ENCODE data around the gene KRT222.

KRT222 gene

GRCh38 chr17:40623419-40624210 lies 41.4 kb downstream of the KRT222 start:
- Histone ChIP-seq H3K4me1 (ENCODE audit: insufficient read depth, low read length) (no peaks in the 10 kb centered on the region), H3K9me3 (ENCODE audit: low read length) (no peaks in the 10 kb centered on the region), H3K4me3 (ENCODE audit: low read depth in 1 of 2, low read length in 2 of 2) (no peak overlapping the region), H3K36me3 (ENCODE audit: insufficient read depth, low read length) (no peaks in the 10 kb centered on the region), H3K27ac (ENCODE audit: low read depth, low read length) (no peak overlapping the region), H3K9ac (ENCODE audit: low read length) (no peak overlapping the region), H3K27me3 (ENCODE audit: control insufficient read depth in 1 of 2, insufficient read depth in 2 of 2, low read length in 2 of 2) (no peaks in the 10 kb centered on the region)

- Histone ChIP-seq H3K9ac (ENCODE audit: low read length) (no peak overlapping the region), H3K36me3 (ENCODE audit: insufficient read depth, low read length) (no peaks in the 10 kb centered on the region), H3K27ac (ENCODE audit: low read depth, low read length) (no peak overlapping the region), H3K4me3 (ENCODE audit: low read depth in 1 of 2, low read length in 2 of 2) (no peak overlapping the region), H3K9me3 (ENCODE audit: low read length) (no peaks in the 10 kb centered on the region), H3K4me1 (ENCODE audit: insufficient read depth, low read length) (no peaks in the 10 kb centered on the region), H3K27me3 (ENCODE audit: control insufficient read depth in 1 of 2, insufficient read depth in 2 of 2, low read length in 2 of 2) (no peaks in the 10 kb centered on the region)
Observed at GRCh38 chr17:40622509-40622928, 42.5 kb downstream of the KRT222 start.

GRCh38 chr17:40621578-40621977 lies 43.4 kb downstream of the KRT222 start:
- Histone ChIP-seq H3K27ac (ENCODE audit: low read depth, low read length) (no peak overlapping the region), H3K4me3 (ENCODE audit: low read depth in 1 of 2, low read length in 2 of 2) (no peak overlapping the region), H3K27me3 (ENCODE audit: control insufficient read depth in 1 of 2, insufficient read depth in 2 of 2, low read length in 2 of 2) (no peaks in the 10 kb centered on the region), H3K9me3 (ENCODE audit: low read length) (no peaks in the 10 kb centered on the region), H3K4me1 (ENCODE audit: insufficient read depth, low read length) (no peaks in the 10 kb centered on the region), H3K36me3 (ENCODE audit: insufficient read depth, low read length) (no peaks in the 10 kb centered on the region), H3K9ac (ENCODE audit: low read length) (no peak overlapping the region)

GRCh38 chr17:40621019-40621418 lies 44.0 kb downstream of the KRT222 start:
- Histone ChIP-seq H3K36me3 (ENCODE audit: insufficient read depth, low read length) (no peaks in the 10 kb centered on the region), H3K9ac (ENCODE audit: low read length) (no peak overlapping the region), H3K27me3 (ENCODE audit: control insufficient read depth in 1 of 2, insufficient read depth in 2 of 2, low read length in 2 of 2) (no peaks in the 10 kb centered on the region), H3K9me3 (ENCODE audit: low read length) (no peaks in the 10 kb centered on the region), H3K4me1 (ENCODE audit: insufficient read depth, low read length) (no peaks in the 10 kb centered on the region), H3K27ac (ENCODE audit: low read depth, low read length) (no peak overlapping the region), H3K4me3 (ENCODE audit: low read depth in 1 of 2, low read length in 2 of 2) (no peak overlapping the region)

GRCh38 chr17:40618754-40619625 lies 46.0 kb downstream of the KRT222 start:
- H3K4me3 ChIP-seq (ENCODE audit: low read depth in 1 of 2, low read length in 2 of 2) = no peak overlapping the region
- no peaks in the 10 kb centered on the region for H3K36me3 ChIP-seq (ENCODE audit: insufficient read depth, low read length)
- H3K27me3 ChIP-seq (ENCODE audit: control insufficient read depth in 1 of 2, insufficient read depth in 2 of 2, low read length in 2 of 2) = no peaks in the 10 kb centered on the region
- H3K4me1 ChIP-seq (ENCODE audit: insufficient read depth, low read length) = no peaks in the 10 kb centered on the region
- H3K9me3 ChIP-seq (ENCODE audit: low read length) = no peaks in the 10 kb centered on the region
- no peak overlapping the region for H3K27ac ChIP-seq (ENCODE audit: low read depth, low read length)
- H3K9ac ChIP-seq (ENCODE audit: low read length) = no peak overlapping the region

GRCh38 chr17:40617678-40618240 lies 47.2 kb downstream of the KRT222 start:
- no peaks in the 10 kb centered on the region for H3K4me1 ChIP-seq (ENCODE audit: insufficient read depth, low read length)
- no peak overlapping the region for H3K4me3 ChIP-seq (ENCODE audit: low read depth in 1 of 2, low read length in 2 of 2)
- no peak overlapping the region for H3K9ac ChIP-seq (ENCODE audit: low read length)
- no peaks in the 10 kb centered on the region for H3K9me3 ChIP-seq (ENCODE audit: low read length)
- no peaks in the 10 kb centered on the region for H3K27me3 ChIP-seq (ENCODE audit: control insufficient read depth in 1 of 2, insufficient read depth in 2 of 2, low read length in 2 of 2)
- H3K27ac ChIP-seq (ENCODE audit: low read depth, low read length) = no peak overlapping the region
- H3K36me3 ChIP-seq (ENCODE audit: insufficient read depth, low read length) = no peaks in the 10 kb centered on the region

- no peak overlapping the region for H3K4me3 ChIP-seq (ENCODE audit: low read depth in 1 of 2, low read length in 2 of 2)
- H3K4me1 ChIP-seq (ENCODE audit: insufficient read depth, low read length) = no peaks in the 10 kb centered on the region
- H3K27me3 ChIP-seq (ENCODE audit: control insufficient read depth in 1 of 2, insufficient read depth in 2 of 2, low read length in 2 of 2) = no peaks in the 10 kb centered on the region
- no peaks in the 10 kb centered on the region for H3K9me3 ChIP-seq (ENCODE audit: low read length)
- H3K36me3 ChIP-seq (ENCODE audit: insufficient read depth, low read length) = no peaks in the 10 kb centered on the region
- H3K27ac ChIP-seq (ENCODE audit: low read depth, low read length) = no peak overlapping the region
- H3K9ac ChIP-seq (ENCODE audit: low read length) = no peak overlapping the region
Observed at GRCh38 chr17:40616592-40616991, 48.4 kb downstream of the KRT222 start.

- Histone ChIP-seq H3K36me3 (ENCODE audit: insufficient read depth, low read length) (no peaks in the 10 kb centered on the region), H3K27ac (ENCODE audit: low read depth, low read length) (no peak overlapping the region), H3K4me1 (ENCODE audit: insufficient read depth, low read length) (no peaks in the 10 kb centered on the region), H3K9ac (ENCODE audit: low read length) (no peak overlapping the region), H3K4me3 (ENCODE audit: low read depth in 1 of 2, low read length in 2 of 2) (no peak overlapping the region), H3K9me3 (ENCODE audit: low read length) (no peaks in the 10 kb centered on the region), H3K27me3 (ENCODE audit: control insufficient read depth in 1 of 2, insufficient read depth in 2 of 2, low read length in 2 of 2) (no peaks in the 10 kb centered on the region)
Observed at GRCh38 chr17:40615841-40616476, 49.0 kb downstream of the KRT222 start.

- Histone ChIP-seq H3K36me3 (ENCODE audit: insufficient read depth, low read length) (no peaks in the 10 kb centered on the region), H3K27me3 (ENCODE audit: control insufficient read depth in 1 of 2, insufficient read depth in 2 of 2, low read length in 2 of 2) (no peaks in the 10 kb centered on the region), H3K4me3 (ENCODE audit: low read depth in 1 of 2, low read length in 2 of 2) (no peak overlapping the region), H3K4me1 (ENCODE audit: insufficient read depth, low read length) (no peaks in the 10 kb centered on the region), H3K27ac (ENCODE audit: low read depth, low read length) (no peak overlapping the region), H3K9me3 (ENCODE audit: low read length) (no peaks in the 10 kb centered on the region), H3K9ac (ENCODE audit: low read length) (no peak overlapping the region)
Observed at GRCh38 chr17:40615068-40615840, 49.7 kb downstream of the KRT222 start.

- H3K9ac ChIP-seq (ENCODE audit: low read length) = no peak overlapping the region
- no peak overlapping the region for H3K27ac ChIP-seq (ENCODE audit: low read depth, low read length)
- H3K36me3 ChIP-seq (ENCODE audit: insufficient read depth, low read length) = no peaks in the 10 kb centered on the region
- H3K4me1 ChIP-seq (ENCODE audit: insufficient read depth, low read length) = no peaks in the 10 kb centered on the region
- no peaks in the 10 kb centered on the region for H3K9me3 ChIP-seq (ENCODE audit: low read length)
- no peaks in the 10 kb centered on the region for H3K27me3 ChIP-seq (ENCODE audit: control insufficient read depth in 1 of 2, insufficient read depth in 2 of 2, low read length in 2 of 2)
- H3K4me3 ChIP-seq (ENCODE audit: low read depth in 1 of 2, low read length in 2 of 2) = no peak overlapping the region
Observed at GRCh38 chr17:40614431-40615067, 50.4 kb downstream of the KRT222 start.

Measured in muscle layer of colon (tissue), 2 donors.